ENCODE measurements around the gene PARD6A.

Gene PARD6A

DNA sequence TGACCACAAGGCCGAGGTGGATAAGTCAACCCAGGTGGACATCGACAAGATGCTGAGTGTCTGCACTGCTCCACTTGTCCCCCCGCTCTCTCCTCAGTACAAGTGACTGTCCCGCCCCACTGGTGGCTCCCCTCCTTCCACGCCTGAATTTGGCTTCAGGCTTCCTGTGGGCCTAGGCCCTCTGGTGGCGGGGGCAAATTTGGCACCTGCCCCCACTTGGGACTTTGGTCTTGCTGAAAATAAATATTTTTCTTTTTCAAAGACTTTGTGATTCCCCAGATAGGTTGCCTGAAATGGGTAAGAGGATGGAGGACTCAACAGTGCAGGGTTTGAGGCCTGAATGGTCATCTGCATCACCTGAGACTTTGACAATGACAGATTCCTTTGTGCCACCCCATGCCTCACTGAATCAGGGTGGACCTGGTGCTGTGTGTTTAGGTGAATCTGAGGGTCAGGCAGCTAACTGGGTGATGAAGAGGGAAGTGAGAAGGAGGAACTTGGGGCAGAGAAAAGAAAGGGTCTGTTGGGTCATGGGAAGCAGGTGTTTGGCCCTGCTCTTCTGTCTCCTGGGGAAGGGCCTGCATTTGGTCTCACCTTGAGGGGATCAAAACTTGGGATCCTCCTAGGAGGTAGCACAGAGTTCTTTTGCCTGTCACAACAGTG, 7.9 kb downstream of the PARD6A start:
- Histone ChIP-seq H4K20me1 (ENCODE audit: insufficient read depth, low read length) (no peaks in the 10 kb centered on the region), H3K79me2 (ENCODE audit: low read length) (peaks cover 12% of the 10 kb centered on the region; the same call in 1 of the 2 replicates), H3K9me3 (replicated peaks; ENCODE audit: insufficient read depth, low read length) (no peaks in the 10 kb centered on the region), H3K9me2 (replicated peaks; ENCODE audit: insufficient read depth, low read length) (no peaks in the 10 kb centered on the region), H3K4me3 (ENCODE audit: low read length) (no peak overlapping the region), H3K36me3 (replicated peaks; ENCODE audit: insufficient read depth, low read length) (no peaks in the 10 kb centered on the region), H2AFZ (ENCODE audit: low read length) (0 out of 2 replicates have a peak overlapping the region, but pooled peaks have one; percentile 45), H3K4me2 (ENCODE audit: low read depth, low read length) (no peak overlapping the region), H3K4me1 (ENCODE audit: low read length) (peaks cover 21% of the 10 kb centered on the region), H3K27me3 (replicated peaks; ENCODE audit: insufficient read depth, low read length) (no peaks in the 10 kb centered on the region), H3K27ac (ENCODE audit: low read length) (no peak overlapping the region; the same call in 1 of the 2 replicates), H3F3A (ENCODE audit: insufficient read depth, low read length) (peaks cover 11% of the 10 kb centered on the region), H3K9ac (ENCODE audit: low read length) (no peak overlapping the region)
- no peak for DNase-seq
- TF ChIP-seq CTCF (IDR thresholded peaks at IDR 0.05; ENCODE audit: low read length) (peak; percentile 35), EZH2phosphoT487 (IDR thresholded peaks at IDR 0.05; ENCODE audit: low read length) (no peak), EZH2 (optimal IDR thresholded peaks at IDR 0.05; ENCODE audit: low read depth, low read length) (no peak)

DNA sequence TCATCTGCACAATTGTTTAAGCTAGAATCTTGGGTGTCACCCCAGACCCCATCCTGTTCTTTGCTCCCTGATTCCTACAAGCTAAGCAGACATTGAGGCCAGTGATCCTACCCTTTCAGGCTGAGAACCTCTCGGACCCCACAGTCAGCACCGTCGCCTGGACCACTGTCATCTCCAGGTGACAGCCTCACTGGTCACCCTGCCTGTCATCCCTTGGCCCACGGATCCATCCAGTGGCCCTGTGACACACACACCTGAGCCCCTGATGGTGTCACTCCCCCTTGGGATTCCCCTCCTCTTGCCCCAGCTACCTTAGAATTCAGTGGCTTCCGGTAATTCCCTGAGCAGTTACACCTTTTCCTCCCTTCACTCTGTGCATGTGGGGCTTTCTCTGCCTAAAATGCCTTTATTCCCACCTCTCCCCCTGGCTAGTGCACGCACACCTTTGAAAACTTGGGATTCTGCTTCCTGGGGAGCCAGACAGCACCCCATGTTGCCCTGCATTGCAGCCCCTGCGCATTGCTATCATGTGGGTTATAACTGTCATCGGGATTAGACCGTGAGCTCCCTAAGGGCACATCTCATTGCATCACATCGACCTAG, 8.8 kb downstream of the PARD6A start:
- no peak overlapping the region for H3K27ac ChIP-seq (ENCODE audit: low read length)
- peaks cover 11% of the 10 kb centered on the region for H3F3A ChIP-seq (ENCODE audit: insufficient read depth, low read length)
- no peak overlapping the region for H3K4me3 ChIP-seq (ENCODE audit: low read length)
- H4K20me1 ChIP-seq (ENCODE audit: insufficient read depth, low read length): no peaks in the 10 kb centered on the region
- H3K9me2 ChIP-seq (replicated peaks; ENCODE audit: insufficient read depth, low read length): no peaks in the 10 kb centered on the region
- no peak overlapping the region for H3K9ac ChIP-seq (ENCODE audit: low read length)
- peaks cover 12% of the 10 kb centered on the region; the same call in 1 of the 2 replicates for H3K79me2 ChIP-seq (ENCODE audit: low read length)
- H3K4me2 ChIP-seq (ENCODE audit: low read depth, low read length): no peak overlapping the region
- H3K27me3 ChIP-seq (replicated peaks; ENCODE audit: insufficient read depth, low read length): no peaks in the 10 kb centered on the region
- H2AFZ ChIP-seq (ENCODE audit: low read length): no peak overlapping the region
- no peaks in the 10 kb centered on the region for H3K9me3 ChIP-seq (replicated peaks; ENCODE audit: insufficient read depth, low read length)
- H3K4me1 ChIP-seq (ENCODE audit: low read length): peaks cover 21% of the 10 kb centered on the region
- no peaks in the 10 kb centered on the region for H3K36me3 ChIP-seq (replicated peaks; ENCODE audit: insufficient read depth, low read length)
- TF ChIP-seq EZH2phosphoT487 (IDR thresholded peaks at IDR 0.05; ENCODE audit: low read length): no peak
- no peak for TF ChIP-seq EZH2 (optimal IDR thresholded peaks at IDR 0.05; ENCODE audit: low read depth, low read length)
- TF ChIP-seq CTCF (IDR thresholded peaks at IDR 0.05; ENCODE audit: low read length): no peak
- no peak for DNase-seq

DNA sequence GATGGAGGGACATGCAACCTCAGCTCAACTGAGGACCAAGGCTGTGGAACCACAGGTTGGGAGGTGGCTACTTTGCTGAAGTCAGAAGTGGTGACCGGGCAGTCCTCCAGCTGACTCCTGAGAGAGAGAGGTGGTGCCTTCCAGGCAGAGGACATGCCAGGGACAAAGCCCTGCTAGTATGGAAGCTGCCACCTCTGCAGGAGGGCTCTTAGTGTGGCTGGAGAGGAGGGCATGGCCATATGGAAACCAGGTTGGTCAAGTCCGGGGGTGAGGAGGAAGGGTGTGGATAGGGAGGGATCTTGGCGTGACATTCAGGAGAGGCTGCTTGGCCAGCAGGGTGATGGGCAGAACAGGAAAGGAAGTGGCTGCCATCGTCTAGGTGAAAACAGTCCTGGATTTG, 11.5 kb downstream of the PARD6A start:
- Histone ChIP-seq H3K27me3 (replicated peaks; ENCODE audit: insufficient read depth, low read length) (no peaks in the 10 kb centered on the region), H3K4me1 (ENCODE audit: low read length) (peaks cover 13% of the 10 kb centered on the region), H3K79me2 (ENCODE audit: low read length) (no peaks in the 10 kb centered on the region), H3K4me3 (ENCODE audit: low read length) (no peak overlapping the region), H3K9me2 (replicated peaks; ENCODE audit: insufficient read depth, low read length) (no peaks in the 10 kb centered on the region), H3K9me3 (replicated peaks; ENCODE audit: insufficient read depth, low read length) (no peaks in the 10 kb centered on the region), H3K9ac (ENCODE audit: low read length) (no peak overlapping the region), H3K36me3 (replicated peaks; ENCODE audit: insufficient read depth, low read length) (no peaks in the 10 kb centered on the region), H2AFZ (ENCODE audit: low read length) (no peak overlapping the region), H3K27ac (ENCODE audit: low read length) (no peak overlapping the region), H4K20me1 (ENCODE audit: insufficient read depth, low read length) (no peaks in the 10 kb centered on the region), H3K4me2 (ENCODE audit: low read depth, low read length) (no peak overlapping the region), H3F3A (ENCODE audit: insufficient read depth, low read length) (peaks cover 6% of the 10 kb centered on the region)
- no peak for TF ChIP-seq EZH2 (optimal IDR thresholded peaks at IDR 0.05; ENCODE audit: low read depth, low read length)
- TF ChIP-seq CTCF (IDR thresholded peaks at IDR 0.05; ENCODE audit: low read length): no peak
- DNase-seq: no peak

Data from MM.1S (cell line).